Measurements from ENCODE around the gene ISLR.

ISLR gene

GRCh38 chr15:74134387-74135027 is 39.0 kb upstream of the ISLR start:
- TF ChIP-seq REST (IDR thresholded peaks at IDR 0.05; ENCODE audit: insufficient read depth in 1 of 2, low read depth in 2 of 2, low read length in 2 of 2) (no peak), FOXP2 (optimal IDR thresholded peaks at IDR 0.05; ENCODE audit: borderline replicate concordance, extremely low read depth, extremely low read length, insufficient read depth) (no peak), POLR2AphosphoS5 (IDR thresholded peaks at IDR 0.05; ENCODE audit: low read depth, low read length) (no peak), SIN3A (IDR thresholded peaks at IDR 0.05; ENCODE audit: borderline replicate concordance, insufficient read depth, low read length) (no peak), TAF1 (IDR thresholded peaks at IDR 0.05; ENCODE audit: borderline replicate concordance, insufficient read depth, low read length) (no peak)

GRCh38 chr15:74135041-74135565 is 38.4 kb upstream of the ISLR start:
- TF ChIP-seq SIN3A (IDR thresholded peaks at IDR 0.05; ENCODE audit: borderline replicate concordance, insufficient read depth, low read length) (no peak), FOXP2 (optimal IDR thresholded peaks at IDR 0.05; ENCODE audit: borderline replicate concordance, extremely low read depth, extremely low read length, insufficient read depth) (no peak), POLR2AphosphoS5 (IDR thresholded peaks at IDR 0.05; ENCODE audit: low read depth, low read length) (no peak), TAF1 (IDR thresholded peaks at IDR 0.05; ENCODE audit: borderline replicate concordance, insufficient read depth, low read length) (no peak), REST (IDR thresholded peaks at IDR 0.05; ENCODE audit: insufficient read depth in 1 of 2, low read depth in 2 of 2, low read length in 2 of 2) (no peak)

GRCh38 chr15:74136540-74136813 is 37.0 kb upstream of the ISLR start:
- TF ChIP-seq POLR2AphosphoS5 (IDR thresholded peaks at IDR 0.05; ENCODE audit: low read depth, low read length): no peak
- TF ChIP-seq TAF1 (IDR thresholded peaks at IDR 0.05; ENCODE audit: borderline replicate concordance, insufficient read depth, low read length): no peak
- no peak for TF ChIP-seq SIN3A (IDR thresholded peaks at IDR 0.05; ENCODE audit: borderline replicate concordance, insufficient read depth, low read length)
- no peak for TF ChIP-seq FOXP2 (optimal IDR thresholded peaks at IDR 0.05; ENCODE audit: borderline replicate concordance, extremely low read depth, extremely low read length, insufficient read depth)
- TF ChIP-seq REST (IDR thresholded peaks at IDR 0.05; ENCODE audit: insufficient read depth in 1 of 2, low read depth in 2 of 2, low read length in 2 of 2): no peak

- TF ChIP-seq FOXP2 (optimal IDR thresholded peaks at IDR 0.05; ENCODE audit: borderline replicate concordance, extremely low read depth, extremely low read length, insufficient read depth) (no peak), POLR2AphosphoS5 (IDR thresholded peaks at IDR 0.05; ENCODE audit: low read depth, low read length) (no peak)
Measured at GRCh38 chr15:74136814-74137536, 36.5 kb upstream of the ISLR start.

- TF ChIP-seq FOXP2 (optimal IDR thresholded peaks at IDR 0.05; ENCODE audit: borderline replicate concordance, extremely low read depth, extremely low read length, insufficient read depth) (no peak), SIN3A (IDR thresholded peaks at IDR 0.05; ENCODE audit: borderline replicate concordance, insufficient read depth, low read length) (no peak), TAF1 (IDR thresholded peaks at IDR 0.05; ENCODE audit: borderline replicate concordance, insufficient read depth, low read length) (no peak), POLR2AphosphoS5 (IDR thresholded peaks at IDR 0.05; ENCODE audit: low read depth, low read length) (no peak)
Measured at GRCh38 chr15:74137537-74137894, 36.0 kb upstream of the ISLR start.

- no peak for TF ChIP-seq POLR2AphosphoS5 (IDR thresholded peaks at IDR 0.05; ENCODE audit: low read depth, low read length)
- no peak for TF ChIP-seq FOXP2 (optimal IDR thresholded peaks at IDR 0.05; ENCODE audit: borderline replicate concordance, extremely low read depth, extremely low read length, insufficient read depth)
- no peak for TF ChIP-seq SIN3A (IDR thresholded peaks at IDR 0.05; ENCODE audit: borderline replicate concordance, insufficient read depth, low read length)
- no peak for TF ChIP-seq TAF1 (IDR thresholded peaks at IDR 0.05; ENCODE audit: borderline replicate concordance, insufficient read depth, low read length)
- TF ChIP-seq REST (IDR thresholded peaks at IDR 0.05; ENCODE audit: insufficient read depth in 1 of 2, low read depth in 2 of 2, low read length in 2 of 2): no peak
Measured at GRCh38 chr15:74138642-74139041, 34.9 kb upstream of the ISLR start.
